ENCODE data around the gene C4orf50.

DNA sequence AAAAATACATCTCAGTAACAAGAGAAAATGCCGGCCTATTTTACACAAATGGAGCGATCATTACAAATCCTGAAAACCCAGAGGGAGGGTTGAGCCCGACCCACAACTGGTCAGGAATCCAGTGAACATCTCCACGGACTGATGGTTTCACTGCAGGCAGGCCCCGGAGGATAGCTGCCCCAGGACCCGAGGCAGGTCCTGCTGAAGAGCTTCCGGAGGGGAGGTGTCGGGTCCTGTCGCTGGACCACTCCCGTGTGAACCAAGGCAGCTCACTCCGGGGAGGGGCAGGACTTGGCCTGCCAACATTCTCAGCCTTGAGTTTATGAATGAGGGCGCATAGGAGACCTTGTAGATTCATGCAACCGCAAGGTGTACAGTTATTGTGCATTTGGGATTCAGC lies 120.6 kb downstream of the C4orf50 start:
- TF ChIP-seq, protein P1, sequence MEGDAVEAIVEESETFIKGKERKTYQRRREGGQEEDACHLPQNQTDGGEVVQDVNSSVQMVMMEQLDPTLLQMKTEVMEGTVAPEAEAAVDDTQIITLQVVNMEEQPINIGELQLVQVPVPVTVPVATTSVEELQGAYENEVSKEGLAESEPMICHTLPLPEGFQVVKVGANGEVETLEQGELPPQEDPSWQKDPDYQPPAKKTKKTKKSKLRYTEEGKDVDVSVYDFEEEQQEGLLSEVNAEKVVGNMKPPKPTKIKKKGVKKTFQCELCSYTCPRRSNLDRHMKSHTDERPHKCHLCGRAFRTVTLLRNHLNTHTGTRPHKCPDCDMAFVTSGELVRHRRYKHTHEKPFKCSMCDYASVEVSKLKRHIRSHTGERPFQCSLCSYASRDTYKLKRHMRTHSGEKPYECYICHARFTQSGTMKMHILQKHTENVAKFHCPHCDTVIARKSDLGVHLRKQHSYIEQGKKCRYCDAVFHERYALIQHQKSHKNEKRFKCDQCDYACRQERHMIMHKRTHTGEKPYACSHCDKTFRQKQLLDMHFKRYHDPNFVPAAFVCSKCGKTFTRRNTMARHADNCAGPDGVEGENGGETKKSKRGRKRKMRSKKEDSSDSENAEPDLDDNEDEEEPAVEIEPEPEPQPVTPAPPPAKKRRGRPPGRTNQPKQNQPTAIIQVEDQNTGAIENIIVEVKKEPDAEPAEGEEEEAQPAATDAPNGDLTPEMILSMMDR (IDR thresholded peaks at IDR 0.05), result no peak
- TF ChIP-seq EZH2 (IDR thresholded peaks at IDR 0.05; ENCODE audit: borderline replicate concordance, insufficient read depth, low read depth, low read length, poor library complexity, severe bottlenecking), result no peak
